Measurements from ENCODE around the gene ROR1. TPM values are rescaled to one million over a fixed set of nuclear protein-coding genes. Genes with fewer than 3 reads are reported as not detected.

Gene ROR1
- total and polyA plus RNA-seq, 2 of the 4 experiments (the other 2 are of a cell fraction): 4.4 to 10.0 TPM

DNA sequence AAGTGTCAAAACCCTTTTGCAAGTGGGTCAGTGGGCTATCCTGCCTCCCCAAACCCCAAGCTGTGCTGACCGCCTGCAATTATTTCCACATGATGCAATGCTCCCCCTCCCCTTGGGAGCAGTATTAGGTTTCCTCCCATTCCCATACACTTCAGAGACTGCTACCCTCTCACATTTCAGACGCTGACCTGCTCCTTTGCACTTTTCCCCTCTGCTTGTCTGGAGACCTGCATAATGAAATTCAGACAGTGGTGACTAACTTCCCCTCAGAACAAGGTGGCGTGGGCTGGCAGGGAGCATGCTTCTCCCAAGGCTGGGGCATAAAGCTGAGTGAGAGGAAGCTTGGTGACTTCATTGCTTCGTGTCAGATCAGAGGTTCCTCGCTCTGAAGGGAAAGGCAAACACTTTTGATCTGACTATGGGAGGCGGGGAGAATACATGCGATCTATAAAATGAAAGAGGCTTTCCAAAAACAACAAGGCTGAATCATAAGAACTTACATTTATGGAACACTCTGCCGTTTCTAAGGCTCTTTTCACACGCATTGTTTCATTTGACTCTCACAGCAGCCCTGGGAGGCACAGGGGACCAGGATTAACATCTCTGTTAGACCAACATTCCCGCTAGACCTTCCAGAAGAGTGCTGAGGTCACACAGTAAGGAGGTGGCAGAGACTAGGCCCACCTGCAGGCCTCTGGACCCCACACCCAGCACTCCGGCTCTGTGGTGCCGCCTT, 27.5 kb upstream of the ROR1 start (continued):
- TF ChIP-seq, protein P1, sequence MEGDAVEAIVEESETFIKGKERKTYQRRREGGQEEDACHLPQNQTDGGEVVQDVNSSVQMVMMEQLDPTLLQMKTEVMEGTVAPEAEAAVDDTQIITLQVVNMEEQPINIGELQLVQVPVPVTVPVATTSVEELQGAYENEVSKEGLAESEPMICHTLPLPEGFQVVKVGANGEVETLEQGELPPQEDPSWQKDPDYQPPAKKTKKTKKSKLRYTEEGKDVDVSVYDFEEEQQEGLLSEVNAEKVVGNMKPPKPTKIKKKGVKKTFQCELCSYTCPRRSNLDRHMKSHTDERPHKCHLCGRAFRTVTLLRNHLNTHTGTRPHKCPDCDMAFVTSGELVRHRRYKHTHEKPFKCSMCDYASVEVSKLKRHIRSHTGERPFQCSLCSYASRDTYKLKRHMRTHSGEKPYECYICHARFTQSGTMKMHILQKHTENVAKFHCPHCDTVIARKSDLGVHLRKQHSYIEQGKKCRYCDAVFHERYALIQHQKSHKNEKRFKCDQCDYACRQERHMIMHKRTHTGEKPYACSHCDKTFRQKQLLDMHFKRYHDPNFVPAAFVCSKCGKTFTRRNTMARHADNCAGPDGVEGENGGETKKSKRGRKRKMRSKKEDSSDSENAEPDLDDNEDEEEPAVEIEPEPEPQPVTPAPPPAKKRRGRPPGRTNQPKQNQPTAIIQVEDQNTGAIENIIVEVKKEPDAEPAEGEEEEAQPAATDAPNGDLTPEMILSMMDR (conservative IDR thresholded peaks at IDR 0.05; ENCODE audit: low read depth, low read length): no peak
- TF ChIP-seq POLR2A (IDR thresholded peaks at IDR 0.05; ENCODE audit: low read depth, low read length): no peak

GRCh38 chr1:63747445-63747844, 26.4 kb upstream of the ROR1 start:
- H2BK20ac ChIP-seq (ENCODE audit: low read depth, low read length): no peak overlapping the region
- H3K27ac ChIP-seq (ENCODE audit: insufficient read depth, low read length): no peak overlapping the region
- H2AK9ac ChIP-seq (replicated peaks; ENCODE audit: low read depth, low read length, poor library complexity): no peak overlapping the region
- no peak overlapping the region for H3K9ac ChIP-seq (ENCODE audit: low read depth, low read length)
- no TSS peak for BruUV-seq (replicated peaks)
- H3K79me1 ChIP-seq (ENCODE audit: low read depth in 1 of 2, low read length in 2 of 2): no peaks in the 10 kb centered on the region
- H2BK120ac ChIP-seq (ENCODE audit: low read depth, low read length): no peak overlapping the region
- H4K5ac ChIP-seq (ENCODE audit: low read depth, low read length): no peak overlapping the region
- H3K23ac ChIP-seq (ENCODE audit: low read depth, low read length): no peak overlapping the region
- 56% methylated on average over 2 of the region's 6 CpGs; no CpG with 5 or more reads in 1 of the 2 experiments for WGBS, 2 experiments (ENCODE audit: extremely low coverage in 2 of 2, insufficient read length in 1 of 2)
- H3K36me3 ChIP-seq (ENCODE audit: control insufficient read depth, insufficient read depth, low read length): no peaks in the 10 kb centered on the region
- no peaks in the 10 kb centered on the region for H4K20me1 ChIP-seq (ENCODE audit: insufficient read depth, low read length)
- H3K27me3 ChIP-seq (ENCODE audit: control insufficient read depth, insufficient read depth, low read length): peaks cover 14% of the 10 kb centered on the region
- dilution Hi-C loops (cut with HindIII; ENCODE audit: low sequenced_read_pairs, unreplicated experiment) (no loop called here), intact Hi-C loops (cut with micrococcal nuclease) (no loop called here), in situ Hi-C loops (cut with MboI; ENCODE audit: low sequenced_read_pairs) (no loop called here)
- H3K4me3 ChIP-seq (ENCODE audit: insufficient read depth, low read depth, low read length): no peak overlapping the region
- ATAC-seq (ENCODE audit: low read depth): no peak
- no peak overlapping the region for H2AFZ ChIP-seq (replicated peaks; ENCODE audit: low read length, poor library complexity)
- H3K18ac ChIP-seq (ENCODE audit: low read depth, low read length): no peak overlapping the region
- no peak overlapping the region for H3K14ac ChIP-seq (replicated peaks; ENCODE audit: low read depth, low read length)
- no peak overlapping the region for H2BK5ac ChIP-seq (ENCODE audit: low read depth, low read length, poor library complexity, severe bottlenecking)
- no peak overlapping the region for H3K56ac ChIP-seq (ENCODE audit: extremely low read depth, insufficient read depth, low read length)
- no peak overlapping the region for H2AK5ac ChIP-seq (ENCODE audit: low read depth, low read length)
- peaks cover 8% of the 10 kb centered on the region; the same call in 1 of the 2 replicates for H3K9me1 ChIP-seq (ENCODE audit: insufficient read depth, low read length)
- no peak overlapping the region for H4K91ac ChIP-seq (ENCODE audit: insufficient read depth, low read depth, low read length)
- no peak overlapping the region for H3K4ac ChIP-seq (ENCODE audit: low read depth, low read length)
- H3K4me2 ChIP-seq (ENCODE audit: low read depth, low read length): no peak overlapping the region
- H4K8ac ChIP-seq (ENCODE audit: low read depth in 2 of 2, low read length in 2 of 2): no peak overlapping the region
- no peak overlapping the region for H2BK15ac ChIP-seq (ENCODE audit: low read depth, low read length)
- H3K4me1 ChIP-seq (ENCODE audit: control insufficient read depth, insufficient read depth, low read length): peaks cover 6% of the 10 kb centered on the region; the same call in 1 of the 2 replicates
- POLR2A ChIA-PET (ENCODE audit: unreplicated experiment): no interaction called here
- CTCF ChIA-PET: no interaction called here
- H3K9me3 ChIP-seq (ENCODE audit: control insufficient read depth, insufficient read depth, low read length): 0 out of 2 replicates have a peak, but pooled peaks cover 2% of the 10 kb centered on the region
- TF ChIP-seq RFX5 (IDR thresholded peaks at IDR 0.05; ENCODE audit: low read depth, low read length): no peak
- no peak for TF ChIP-seq BHLHE40 (IDR thresholded peaks at IDR 0.05; ENCODE audit: low read depth, low read length)
- no peak for TF ChIP-seq NFE2L2 (IDR thresholded peaks at IDR 0.05; ENCODE audit: low read depth, low read length)
- no peak for TF ChIP-seq USF2 (IDR thresholded peaks at IDR 0.05; ENCODE audit: low read depth, low read length)
- no peak for TF ChIP-seq SMC3 (IDR thresholded peaks at IDR 0.05; ENCODE audit: low read depth, low read length)
- no peak for TF ChIP-seq FOS (IDR thresholded peaks at IDR 0.05; ENCODE audit: low read depth, low read length)
- no peak for TF ChIP-seq MAZ (IDR thresholded peaks at IDR 0.05; ENCODE audit: borderline replicate concordance, low read depth, low read length)
- TF ChIP-seq MAFK (IDR thresholded peaks at IDR 0.05; ENCODE audit: low read depth, low read length): no peak
- TF ChIP-seq POLR2A (IDR thresholded peaks at IDR 0.05; ENCODE audit: low read depth, low read length): no peak
- TF ChIP-seq CEBPB (IDR thresholded peaks at IDR 0.05; ENCODE audit: low read depth, low read length): no peak
- TF ChIP-seq CHD1 (IDR thresholded peaks at IDR 0.05; ENCODE audit: low read depth, low read length): no peak
- no peak for TF ChIP-seq RCOR1 (IDR thresholded peaks at IDR 0.05; ENCODE audit: insufficient replicate concordance, low read length)
- DNase-seq: no peak
